Left cardiac atrium (tissue), 4 donors: ENCODE results near the gene PTGDS. TPM values are rescaled to one million over a fixed set of nuclear protein-coding genes. Genes with fewer than 3 reads are reported as not detected.

Experiments used
- ATAC-seq, 2 donors: fragments of 200-7000 bp; cut with Tn5 transposase; one replicate each; pipeline ENCODE4 v1.9.1; 2020; ENCODE audit warnings: mild to moderate bottlenecking in 2 of 2, moderate library complexity in 2 of 2
- DNase-seq: peaks from one replicate; pipeline ENCODE4 v3.0.0-alpha.2; 2020
- intact Hi-C, 2 donors: fragments of 100-400 bp; cut with DNase I; formaldehyde crosslinking; loops; one replicate each; pipeline versions ENCODE4 v1.14.1 to v1.15.1; 2022 to 2023
- total RNA-seq, 2 donors: library from RNA; stranded (reverse); fragmentation: NEBNext Ultra II Directional; extraction: Animal tissue kit (Norgen Biotek cat#: 25700); gene quantifications; one replicate each; pipeline ENCODE4 v1.2.1, GENCODE V29; 2021
- donor health status: DM: no; HTN: yes; CAD: no.
- donor health status: DM: no; HTN: yes; CAD: no; lungs with severe emphysema.
- donor health status: DM: yes; HTN: yes; CAD: no.
- donor health status: Dilated cardiomyopathy.

Gene PTGDS
- total RNA-seq, 2 donors from 2014 or later = 3,329 to 4,014 TPM

DNA sequence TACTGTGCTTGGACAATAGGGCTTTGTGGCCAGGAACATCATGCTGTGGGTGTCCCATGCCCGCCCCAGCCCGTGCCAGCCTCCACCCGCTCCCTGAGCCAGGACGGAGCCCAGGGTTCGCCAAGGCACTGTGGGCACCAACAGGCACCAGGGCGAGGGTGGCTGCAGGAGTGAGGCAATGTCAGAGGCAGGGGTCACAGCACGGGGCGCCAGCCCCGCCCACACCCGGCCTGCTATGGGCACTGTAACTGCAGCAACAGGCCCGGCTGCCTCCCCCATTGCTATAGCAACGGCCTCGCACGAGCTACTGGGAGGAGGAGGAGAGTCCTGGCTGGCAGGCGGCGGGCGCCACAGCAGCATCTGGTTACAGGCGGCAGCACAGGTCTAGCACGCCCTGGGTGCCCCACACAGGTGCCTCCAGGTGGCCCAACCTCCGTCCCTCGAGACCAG is 48.2 kb downstream of the PTGDS start:
- intact Hi-C loops = no loop called here
- DNase-seq (no peak), ATAC-seq (peak in 1 of 2 donors; percentile 9)

- intact Hi-C loops = no loop called here
- ATAC-seq (no peak), DNase-seq (no peak)
Observed at GRCh38 chr9:137026384-137026783, 49.1 kb downstream of the PTGDS start.

DNA sequence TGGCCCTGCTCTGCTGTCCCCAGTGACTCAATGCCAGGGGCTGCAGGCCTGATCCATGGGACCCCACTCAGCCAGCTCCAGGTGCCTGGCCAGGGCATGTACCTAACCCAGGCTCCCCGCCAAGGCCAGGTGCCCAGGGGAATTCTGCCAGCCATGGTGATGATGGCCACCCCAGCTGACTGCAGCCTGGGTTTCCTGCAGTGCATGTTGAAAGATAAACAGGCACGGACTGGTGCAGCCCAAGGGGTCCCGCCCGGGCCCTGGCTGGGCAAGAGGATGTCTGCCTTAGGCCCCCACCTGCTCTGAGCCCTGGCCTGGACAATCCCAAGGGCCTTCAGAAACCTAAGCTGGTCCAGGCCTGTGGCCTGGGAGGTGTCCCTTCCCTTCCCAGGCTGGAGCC is 49.5 kb downstream of the PTGDS start:
- DNase-seq (no peak), ATAC-seq (no peak)
- intact Hi-C loops = no loop called here

GRCh38 chr9:137027369-137028262 is 50.3 kb downstream of the PTGDS start, which contains the start of gene ABCA2:
TSS of gene ABCA2 (minus strand) at chr9:137028237. CDS start at chr9:137028140, 97 bp downstream.
- DNase-seq (no peak), ATAC-seq (peak in 1 of 2 donors; percentile 2)
- intact Hi-C loops = no loop called here

- ATAC-seq (peak; percentile 36 to 55), DNase-seq (peak; percentile 64)
- intact Hi-C loops = no loop called here
Observed at GRCh38 chr9:137028263-137029057, 51.2 kb downstream of the PTGDS start.

- ATAC-seq (peak; percentile 61 to 74), DNase-seq (peak; percentile 86)
- intact Hi-C loops = no loop called here
Observed at GRCh38 chr9:137029058-137029936, 52.0 kb downstream of the PTGDS start.

DNA sequence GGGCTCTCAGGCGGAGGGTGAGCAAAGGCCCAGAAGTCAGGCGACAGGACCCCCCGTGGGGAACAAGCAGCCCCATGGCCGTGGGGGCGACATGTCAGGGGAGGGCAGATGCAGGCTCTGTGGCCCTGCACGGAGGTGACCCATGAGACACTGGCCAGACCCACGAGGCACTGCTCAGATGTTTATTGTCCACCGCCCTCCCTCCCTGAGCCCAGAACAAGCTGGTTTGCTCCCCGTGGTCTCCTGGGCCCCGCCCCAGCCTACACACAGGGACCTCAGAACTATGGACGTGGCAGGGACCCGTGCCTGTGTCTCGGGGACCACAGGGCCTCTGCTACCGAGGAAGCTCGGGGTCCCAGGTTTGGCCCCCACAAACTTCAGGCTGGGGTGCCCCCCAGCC is 52.7 kb downstream of the PTGDS start:
- intact Hi-C loops = loop anchor here in 1 of 2 donors (5.0 kb wide), 1 partner anchor 83 kb away; the partner anchor contains the start of gene C8G
- no peak for ATAC-seq
- DNase-seq = no peak

DNA sequence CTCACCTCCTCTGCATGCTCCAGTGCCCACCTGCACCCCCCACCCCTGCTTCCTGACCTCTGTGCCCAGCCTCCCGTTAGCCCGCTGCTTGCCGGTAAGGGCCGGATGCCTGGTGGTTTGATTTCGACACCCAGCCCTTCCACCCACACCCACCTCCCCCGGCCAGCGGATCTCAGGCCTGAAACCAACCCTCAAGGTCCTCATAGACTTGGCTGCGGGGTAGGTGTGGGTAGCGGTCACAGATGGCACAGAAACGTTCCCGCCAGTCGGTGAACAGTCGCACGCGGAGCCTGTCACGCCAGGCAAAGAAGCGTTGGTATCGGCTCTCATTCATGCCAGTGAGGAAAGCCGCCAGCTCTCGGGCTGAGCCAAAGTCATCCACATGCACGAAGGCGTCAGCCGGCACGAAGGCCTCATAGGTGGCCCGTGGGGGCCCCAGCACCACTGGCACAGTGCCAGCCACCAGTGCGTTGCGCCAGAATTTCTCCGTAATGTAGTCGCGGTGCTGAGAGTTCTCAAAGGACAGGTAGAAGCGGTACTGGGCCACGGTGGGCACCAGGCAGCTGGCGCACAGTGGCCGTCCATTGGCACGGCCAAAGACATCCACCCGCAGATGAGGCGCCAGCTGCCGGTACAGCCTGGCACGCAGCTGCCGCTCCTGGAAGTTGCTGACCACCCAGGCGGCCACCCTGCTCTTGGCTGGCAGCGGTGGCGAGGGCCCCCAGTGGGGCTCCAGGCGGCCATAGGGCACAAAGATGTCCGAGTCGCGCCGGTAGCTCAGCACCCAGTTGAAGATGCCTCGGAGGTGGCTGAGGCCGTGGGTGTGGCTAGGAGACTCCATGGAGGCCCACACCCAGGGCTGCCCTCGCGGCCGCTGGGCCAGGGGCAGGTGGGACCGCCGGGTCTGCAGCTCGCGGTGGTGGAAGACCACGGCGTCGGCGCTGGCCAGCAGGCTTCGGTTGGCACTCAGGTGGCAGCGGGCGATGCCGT is 53.5 kb downstream of the PTGDS start:
- intact Hi-C loops = loop anchor here in 1 of 2 donors (5.0 kb wide), 1 partner anchor 84 kb away; the partner anchor contains the start of gene C8G
- ATAC-seq (no peak), DNase-seq (no peak)

Other genes with a start within 250 kb of the PTGDS start
- gene LCN10, start 234.6 kb upstream of the PTGDS start, total RNA-seq = 10 to 100 TPM in 1 of 2 donors, 1 to 10 TPM in 1; 9.3 to 20.1 TPM
- gene LCN6, start 229.0 kb upstream of the PTGDS start, total RNA-seq = 10 to 100 TPM; 18.2 to 51.8 TPM
- not detected for gene LCN8, start 219.3 kb upstream of the PTGDS start, total RNA-seq
- 1 to 10 TPM in 1 of 2 donors, under 1 TPM in 1; 0.41 to 1.1 TPM for gene LCN15, start 213.0 kb upstream of the PTGDS start, total RNA-seq
- gene TMEM141, start 186.2 kb upstream of the PTGDS start, total RNA-seq = 10 to 100 TPM; 81.1 to 85.7 TPM
- gene CCDC183, start 181.2 kb upstream of the PTGDS start, total RNA-seq = 1 to 10 TPM; 1.1 to 1.6 TPM
- gene RABL6, start 169.6 kb upstream of the PTGDS start, total RNA-seq = 10 to 100 TPM; 61.6 to 71.4 TPM
- 1 to 10 TPM; 5.0 to 9.6 TPM for gene AJM1, start 135.0 kb upstream of the PTGDS start, total RNA-seq
- 100 to 1,000 TPM; 184 to 189 TPM for gene PHPT1, start 128.1 kb upstream of the PTGDS start, total RNA-seq
- gene MAMDC4, start 125.2 kb upstream of the PTGDS start, total RNA-seq = 1 to 10 TPM; 3.7 to 8.4 TPM
- 100 to 1,000 TPM; 296 to 304 TPM for gene EDF1, start 111.2 kb upstream of the PTGDS start, total RNA-seq
- 10 to 100 TPM in 1 of 2 donors, 1 to 10 TPM in 1; 8.8 to 11.8 TPM for gene TRAF2, start 91.0 kb upstream of the PTGDS start, total RNA-seq
- gene FBXW5, start 32.8 kb upstream of the PTGDS start, total RNA-seq = 100 to 1,000 TPM in 1 of 2 donors, 10 to 100 TPM in 1; 98.4 to 130 TPM
- 1 to 10 TPM in 1 of 2 donors, under 1 TPM in 1; 0.88 to 3.5 TPM for gene C8G, start 32.3 kb upstream of the PTGDS start, total RNA-seq
- gene LCN12, start 25.2 kb upstream of the PTGDS start, total RNA-seq = 10 to 100 TPM in 1 of 2 donors, 1 to 10 TPM in 1; 7.0 to 11.9 TPM
- 1 to 10 TPM; 6.4 to 9.6 TPM for gene LCNL1, start 5.5 kb downstream of the PTGDS start, total RNA-seq
- gene PAXX, start 14.9 kb downstream of the PTGDS start, total RNA-seq = 10 to 100 TPM; 25.4 to 30.2 TPM
- gene CLIC3, start 19.1 kb downstream of the PTGDS start, total RNA-seq = 1 to 10 TPM; 2.6 to 8.5 TPM
- gene ABCA2, start 50.7 kb downstream of the PTGDS start, total RNA-seq = 10 to 100 TPM; 30.0 to 33.2 TPM
- gene FUT7, start 54.6 kb downstream of the PTGDS start, total RNA-seq = under 1 TPM; 0.24 to 0.35 TPM
- gene NPDC1, start 68.7 kb downstream of the PTGDS start, total RNA-seq = 10 to 100 TPM; 75.4 to 87.3 TPM
- 1 to 10 TPM in 1 of 2 donors, under 1 TPM in 1; 0.60 to 2.2 TPM for gene ENTPD2, start 76.6 kb downstream of the PTGDS start, total RNA-seq
- gene SAPCD2, start 93.1 kb downstream of the PTGDS start, total RNA-seq = under 1 TPM; 0.39 to 0.44 TPM
- gene UAP1L1, start 100.0 kb downstream of the PTGDS start, total RNA-seq = 10 to 100 TPM; 13.5 to 14.0 TPM
- 10 to 100 TPM; 21.9 to 28.8 TPM for gene MAN1B1, start 109.5 kb downstream of the PTGDS start, total RNA-seq
- 100 to 1,000 TPM; 176 to 198 TPM for gene DPP7, start 137.2 kb downstream of the PTGDS start, total RNA-seq
- gene GRIN1, start 161.7 kb downstream of the PTGDS start, total RNA-seq = not detected
- not detected for gene LRRC26, start 192.5 kb downstream of the PTGDS start, total RNA-seq
- gene TMEM210, start 194.6 kb downstream of the PTGDS start, total RNA-seq = not detected
- 10 to 100 TPM; 31.2 to 32.5 TPM for gene ANAPC2, start 211.1 kb downstream of the PTGDS start, total RNA-seq
- gene SSNA1, start 211.2 kb downstream of the PTGDS start, total RNA-seq = 10 to 100 TPM; 53.1 to 55.1 TPM
- gene TPRN, start 223.2 kb downstream of the PTGDS start, total RNA-seq = 10 to 100 TPM in 1 of 2 donors, 1 to 10 TPM in 1; 7.6 to 11.4 TPM
- 10 to 100 TPM; 32.9 to 34.5 TPM for gene TMEM203, start 228.1 kb downstream of the PTGDS start, total RNA-seq
- gene NDOR1, start 228.2 kb downstream of the PTGDS start, total RNA-seq = 1 to 10 TPM; 5.9 to 6.5 TPM
- 10 to 100 TPM; 15.6 to 18.1 TPM for gene RNF208, start 244.7 kb downstream of the PTGDS start, total RNA-seq
- gene CYSRT1, start 247.7 kb downstream of the PTGDS start, total RNA-seq = under 1 TPM in 1 of 2 donors, not detected in 1; 0.62 TPM
- gene RNF224, start 250.0 kb downstream of the PTGDS start, total RNA-seq = not detected